PC-3 (cell line): Measurements from ENCODE around the gene PPFIBP1. TPM values are rescaled to one million over a fixed set of nuclear protein-coding genes. Genes with fewer than 3 reads are reported as not detected.

Experiments used
- ATAC-seq: fragments of 200-7000 bp; cut with Tn5 transposase; 2 replicates; pipeline ENCODE4 v1.9.1; 2020; ENCODE audit warnings: mild to moderate bottlenecking, moderate library complexity
- BruUV-seq: library from RNA; stranded (reverse); fragments of 400-500 nt; replicated peaks from 2 replicates; lab custom pipeline; 2021; lab: Mats Ljungman, UMichigan
- CTCF ChIA-PET: fragments of 300-600 bp; sonication (Branson Sonifier 250); formaldehyde crosslinking; loops from one replicate; lab custom pipeline; 2022; ENCODE audit warnings: antibody characterized with exemption; lab: Charles Lee
- POLR2A ChIA-PET: fragments of 300-600 bp; sonication (Branson Sonifier 250); formaldehyde crosslinking; loops from one replicate; lab custom pipeline; 2022; ENCODE audit warnings: antibody characterized with exemption; ENCODE audit not compliant: unreplicated experiment; lab: Charles Lee
- DNase-seq: peaks from one replicate; pipeline ENCODE4 v3.0.0-alpha.2; 2015
- H2AFZ ChIP-seq: fragments of 300-600 bp; sonication (generic); 2 replicates; pipeline ENCODE4 v1.6.0; 2016; ENCODE audit warnings: antibody characterized with exemption, low read length
- H3F3A ChIP-seq: fragments of 300-600 bp; sonication (generic); one replicate; pipeline ENCODE4 v1.6.0; 2017; ENCODE audit warnings: antibody characterized with exemption, low read length, control low read depth, mild to moderate bottlenecking; ENCODE audit not compliant: unreplicated experiment
- H3K27ac ChIP-seq: fragments of 300-600 bp; sonication (generic); 2 replicates; pipeline ENCODE4 v1.5.1; 2016; ENCODE audit warnings: mild to moderate bottlenecking, low read length
- H3K27me3 ChIP-seq: fragments of 300-600 bp; sonication (generic); 2 replicates; pipeline ENCODE4 v1.6.1; 2016; ENCODE audit warnings: low read length, mixed read lengths
- H3K36me3 ChIP-seq: fragments of 300-600 bp; sonication (generic); 2 replicates; pipeline ENCODE4 v1.6.1; 2016; ENCODE audit warnings: low read depth, mixed run types, low read length, mixed read lengths
- H3K4me1 ChIP-seq: fragments of 300-600 bp; sonication (generic); 2 replicates; pipeline ENCODE4 v1.5.1; 2016; ENCODE audit warnings: low read length; ENCODE audit not compliant: insufficient read depth
- H3K4me2 ChIP-seq: fragments of 300-600 bp; sonication (generic); 2 replicates; pipeline ENCODE4 v1.6.0; 2016; ENCODE audit warnings: low read length
- H3K4me3 ChIP-seq: fragments of 300-600 bp; sonication (generic); 2 replicates; pipeline ENCODE4 v1.5.1; 2016; ENCODE audit warnings: mild to moderate bottlenecking, low read length, mixed read lengths
- H3K79me2 ChIP-seq: fragments of 300-600 bp; sonication (generic); 2 replicates; pipeline ENCODE4 v1.6.1; 2017; ENCODE audit warnings: low read length, mixed read lengths
- H3K9ac ChIP-seq: fragments of 300-600 bp; sonication (generic); 2 replicates; pipeline ENCODE4 v1.6.0; 2016; ENCODE audit warnings: mild to moderate bottlenecking, low read length
- H3K9me2 ChIP-seq: fragments of 300-600 bp; sonication (generic); replicated peaks from 2 replicates; pipeline ENCODE4 v1.6.1; 2016; ENCODE audit warnings: mixed run types, low read length, mixed read lengths
- H3K9me3 ChIP-seq: fragments of 300-600 bp; sonication (generic); 2 replicates; pipeline ENCODE4 v1.6.1; 2016; ENCODE audit warnings: low read length, mixed read lengths
- H4K20me1 ChIP-seq: fragments of 300-600 bp; sonication (generic); 2 replicates; pipeline ENCODE4 v1.6.1; 2016; ENCODE audit warnings: low read length, mixed read lengths
- EZH2 ChIP-seq: fragments of 300-600 bp; sonication (generic); IDR thresholded peaks from one replicate; pipeline ENCODE4 v1.6.1; 2017; ENCODE audit warnings: antibody characterized with exemption, mild to moderate bottlenecking, low read length; ENCODE audit not compliant: unreplicated experiment
- EZH2phosphoT487 ChIP-seq: fragments of 300-600 bp; sonication (generic); IDR thresholded peaks from 2 replicates; pipeline ENCODE4 v1.6.1; 2018; ENCODE audit warnings: mild to moderate bottlenecking, antibody characterized with exemption, low read length, borderline replicate concordance
- intact Hi-C: fragments of 100-400 bp; cut with micrococcal nuclease; formaldehyde crosslinking; loops from 2 replicates; pipeline ENCODE4 v1.9.0; 2023
- total RNA-seq: library from RNA; depleted of rRNA; stranded (reverse); fragments of >200 nt; gene quantifications from 2 replicates; pipeline ENCODE4 v1.2.3, GENCODE V29; 2014
- TF ChIP-seq, protein P1 (sequence below): fragments of 300-600 bp; sonication (generic); conservative IDR thresholded peaks from 2 replicates; pipeline ENCODE4 v1.5.1; 2017; ENCODE audit warnings: antibody characterized with exemption, low read depth, mild to moderate bottlenecking, low read length

PPFIBP1 gene
- total RNA-seq, 1 experiment from 2014 or later = 56.9 TPM

DNA sequence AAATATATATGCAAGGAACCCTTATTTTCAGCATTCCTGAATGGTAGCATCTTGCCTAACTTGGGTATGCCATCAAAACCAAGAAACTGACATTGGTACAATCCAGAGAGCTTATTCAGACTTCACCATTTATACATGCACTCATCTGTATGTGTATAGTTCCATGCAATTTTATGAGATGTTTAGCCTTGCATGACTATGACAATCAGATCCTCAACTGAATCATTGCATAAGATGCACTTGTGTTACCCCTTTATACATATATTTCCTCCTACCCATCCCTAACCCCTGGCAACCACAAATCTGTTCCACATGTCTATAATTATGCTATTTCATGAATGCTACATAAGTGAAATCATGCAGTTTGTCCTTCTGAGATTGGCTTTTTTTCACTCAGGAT is 37.0 kb upstream of the PPFIBP1 start:
- POLR2A ChIA-PET = no interaction called here
- no TSS peak for BruUV-seq
- CTCF ChIA-PET = no interaction called here

DNA sequence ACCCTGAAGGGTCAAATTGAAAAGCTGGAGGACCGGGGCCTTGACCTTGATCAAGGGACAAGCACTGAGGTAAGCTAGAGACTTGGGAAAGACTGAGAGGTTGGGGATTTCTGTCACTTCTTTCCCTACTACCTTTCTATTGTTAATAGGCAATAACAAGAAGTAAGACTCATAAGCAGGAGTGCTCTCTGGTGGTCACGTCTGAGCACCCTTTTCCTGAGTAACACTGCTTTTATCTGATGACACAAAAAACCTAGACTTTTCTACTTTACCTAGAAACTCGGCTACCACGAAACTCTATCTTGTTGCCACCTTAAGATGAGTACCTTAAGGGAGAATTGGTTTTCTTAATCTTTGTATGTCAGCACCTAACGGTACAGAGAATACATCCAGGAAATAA is 35.5 kb upstream of the PPFIBP1 start:
- Histone ChIP-seq H3K27ac (no peak overlapping the region), H3K9me3 (no peaks in the 10 kb centered on the region), H3K4me1 (peaks cover 3% of the 10 kb centered on the region; the same call in 1 of the 2 replicates), H3K4me3 (no peak overlapping the region), H3K4me2 (no peak overlapping the region), H3K9ac (no peak overlapping the region), H4K20me1 (no peaks in the 10 kb centered on the region), H3K27me3 (no peaks in the 10 kb centered on the region), H3K79me2 (no peaks in the 10 kb centered on the region), H3F3A (no peaks in the 10 kb centered on the region), H3K9me2 (no peaks in the 10 kb centered on the region), H3K36me3 (no peaks in the 10 kb centered on the region), H2AFZ (no peak overlapping the region)
- DNase-seq (peak; percentile 22), ATAC-seq (peak; percentile 65; the same call in 1 of the 2 replicates)
- no TSS peak for BruUV-seq
- ChIA-PET CTCF (interaction anchor here (0.7 kb wide), 1 partner anchor 243 kb away, joined by 3 read pairs; no protein-coding TSS in a partner anchor), POLR2A (interaction anchor here (0.7 kb wide), 1 partner anchor 98 kb away, joined by 3 read pairs; no protein-coding TSS in a partner anchor)
- TF ChIP-seq EZH2phosphoT487 = no peak
- TF ChIP-seq, protein P1, sequence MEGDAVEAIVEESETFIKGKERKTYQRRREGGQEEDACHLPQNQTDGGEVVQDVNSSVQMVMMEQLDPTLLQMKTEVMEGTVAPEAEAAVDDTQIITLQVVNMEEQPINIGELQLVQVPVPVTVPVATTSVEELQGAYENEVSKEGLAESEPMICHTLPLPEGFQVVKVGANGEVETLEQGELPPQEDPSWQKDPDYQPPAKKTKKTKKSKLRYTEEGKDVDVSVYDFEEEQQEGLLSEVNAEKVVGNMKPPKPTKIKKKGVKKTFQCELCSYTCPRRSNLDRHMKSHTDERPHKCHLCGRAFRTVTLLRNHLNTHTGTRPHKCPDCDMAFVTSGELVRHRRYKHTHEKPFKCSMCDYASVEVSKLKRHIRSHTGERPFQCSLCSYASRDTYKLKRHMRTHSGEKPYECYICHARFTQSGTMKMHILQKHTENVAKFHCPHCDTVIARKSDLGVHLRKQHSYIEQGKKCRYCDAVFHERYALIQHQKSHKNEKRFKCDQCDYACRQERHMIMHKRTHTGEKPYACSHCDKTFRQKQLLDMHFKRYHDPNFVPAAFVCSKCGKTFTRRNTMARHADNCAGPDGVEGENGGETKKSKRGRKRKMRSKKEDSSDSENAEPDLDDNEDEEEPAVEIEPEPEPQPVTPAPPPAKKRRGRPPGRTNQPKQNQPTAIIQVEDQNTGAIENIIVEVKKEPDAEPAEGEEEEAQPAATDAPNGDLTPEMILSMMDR = peak; percentile 46; the same call in 1 of the 2 replicates
- intact Hi-C loops = loop anchor here (10.0 kb wide), 1 partner anchor 54 kb away; no protein-coding TSS in a partner anchor

More for the DNA sequence above, 37.0 kb upstream of the PPFIBP1 start:
- H2AFZ ChIP-seq = no peak overlapping the region
- H4K20me1 ChIP-seq = no peaks in the 10 kb centered on the region
- H3K4me1 ChIP-seq = no peaks in the 10 kb centered on the region
- H3F3A ChIP-seq = no peaks in the 10 kb centered on the region
- intact Hi-C loops = loop anchor here (10.0 kb wide), 1 partner anchor 52 kb away; no protein-coding TSS in a partner anchor
- H3K4me3 ChIP-seq = no peak overlapping the region
- ATAC-seq = no peak
- H3K27ac ChIP-seq = no peak overlapping the region
- H3K4me2 ChIP-seq = no peak overlapping the region
- H3K79me2 ChIP-seq = no peaks in the 10 kb centered on the region
- TF ChIP-seq EZH2phosphoT487 (no peak), EZH2 (no peak)
- TF ChIP-seq, protein P1 = no peak
- H3K9ac ChIP-seq = no peak overlapping the region
- no peaks in the 10 kb centered on the region for H3K36me3 ChIP-seq
- no peaks in the 10 kb centered on the region for H3K27me3 ChIP-seq
- no peaks in the 10 kb centered on the region for H3K9me2 ChIP-seq
- no peaks in the 10 kb centered on the region for H3K9me3 ChIP-seq
- no peak for DNase-seq

DNA sequence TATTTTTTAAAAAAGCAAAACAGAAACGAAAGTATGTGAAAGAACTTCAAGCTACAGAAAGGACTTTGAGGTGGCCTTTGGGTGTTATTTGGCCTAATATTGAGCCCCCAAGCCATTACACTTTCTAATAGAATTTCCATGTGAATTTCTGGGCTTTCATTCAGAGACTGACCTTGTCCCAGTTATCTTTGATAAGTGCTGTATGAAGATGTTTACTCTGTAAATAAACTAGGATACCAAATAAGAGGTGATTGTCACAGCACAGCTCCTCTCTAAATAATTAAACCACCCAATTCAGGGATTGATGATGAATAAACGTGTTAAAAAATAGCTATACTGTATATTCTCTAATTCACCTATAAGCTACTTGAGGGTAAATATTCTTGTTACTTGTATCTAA is 32.8 kb upstream of the PPFIBP1 start:
- H3K4me2 ChIP-seq = no peak overlapping the region
- H3F3A ChIP-seq = no peaks in the 10 kb centered on the region
- H2AFZ ChIP-seq = no peak overlapping the region
- H3K9ac ChIP-seq = no peak overlapping the region
- ChIA-PET POLR2A (interaction anchor here (0.6 kb wide), 1 partner anchor 20 kb away, joined by 5 read pairs; no protein-coding TSS in a partner anchor), CTCF (no interaction called here)
- H3K79me2 ChIP-seq = no peaks in the 10 kb centered on the region
- no peaks in the 10 kb centered on the region for H3K36me3 ChIP-seq
- H3K4me1 ChIP-seq = peaks cover 4% of the 10 kb centered on the region; the same call in 1 of the 2 replicates
- TF ChIP-seq EZH2phosphoT487 = no peak
- TF ChIP-seq, protein P1 = no peak
- TF ChIP-seq EZH2 = no peak
- H3K27ac ChIP-seq = no peak overlapping the region
- intact Hi-C loops = no loop called here
- no TSS peak for BruUV-seq
- no peak overlapping the region for H3K4me3 ChIP-seq
- no peaks in the 10 kb centered on the region for H3K9me3 ChIP-seq
- no peaks in the 10 kb centered on the region for H3K9me2 ChIP-seq
- DNase-seq (no peak), ATAC-seq (no peak)
- H4K20me1 ChIP-seq = no peaks in the 10 kb centered on the region
- no peaks in the 10 kb centered on the region for H3K27me3 ChIP-seq
